Fibroblast of lung (primary cell): ENCODE data around the gene LHFPL2.

ENCODE experiments used
- EZH2 ChIP-seq: IDR thresholded peaks from 2 replicates; pipeline ENCODE4 v1.5.1; 2012; ENCODE audit warnings: low read length, control low read depth, mild to moderate bottlenecking; ENCODE audit errors: missing control alignments
- TF ChIP-seq, protein P1 (sequence below), 2 donors: IDR thresholded peaks in 1 of 2; conservative IDR thresholded peaks in 1 of 2; 1 replicate in 1 of 2; 2 replicates in 1 of 2; pipeline ENCODE4 v1.5.1; 2011 to 2012; ENCODE audit warnings: low read length in 2 of 2, control low read depth in 1 of 2, inconsistent platforms in 1 of 2, low read depth in 1 of 2, mild to moderate bottlenecking in 1 of 2

DNA sequence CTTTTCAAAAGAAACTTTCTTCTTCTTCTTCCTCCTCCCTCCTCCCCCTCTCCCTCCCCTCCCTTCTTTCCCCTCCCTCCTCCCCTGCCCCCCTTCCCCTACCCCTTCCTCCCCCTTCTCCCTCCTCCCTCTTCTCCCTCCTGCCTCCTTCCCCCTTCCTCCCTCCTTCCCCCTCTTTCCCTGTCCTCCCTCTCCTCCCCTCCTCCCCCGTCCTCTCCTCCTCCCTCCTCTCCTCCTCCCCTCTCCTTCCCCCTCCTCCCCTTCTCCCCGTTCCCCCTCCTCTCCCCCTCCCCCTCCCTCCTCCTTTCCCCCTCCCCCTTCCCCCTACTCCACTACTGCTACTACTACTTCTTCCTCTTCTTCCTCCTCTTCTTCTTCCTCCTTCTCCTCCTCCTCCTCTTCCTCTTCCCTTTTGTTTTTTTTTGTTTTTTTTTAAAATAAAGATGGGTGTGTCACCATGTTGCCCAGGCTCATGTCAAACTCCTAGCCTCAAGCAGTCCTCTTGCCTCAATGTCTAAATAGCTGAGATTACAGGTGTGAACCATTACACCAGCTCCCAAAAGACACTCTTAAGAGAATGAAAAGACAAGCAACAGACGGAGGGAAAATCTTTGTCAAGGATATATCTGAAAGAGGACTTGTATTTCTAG, 200.7 kb downstream of the LHFPL2 start:
- TF ChIP-seq, protein P1, sequence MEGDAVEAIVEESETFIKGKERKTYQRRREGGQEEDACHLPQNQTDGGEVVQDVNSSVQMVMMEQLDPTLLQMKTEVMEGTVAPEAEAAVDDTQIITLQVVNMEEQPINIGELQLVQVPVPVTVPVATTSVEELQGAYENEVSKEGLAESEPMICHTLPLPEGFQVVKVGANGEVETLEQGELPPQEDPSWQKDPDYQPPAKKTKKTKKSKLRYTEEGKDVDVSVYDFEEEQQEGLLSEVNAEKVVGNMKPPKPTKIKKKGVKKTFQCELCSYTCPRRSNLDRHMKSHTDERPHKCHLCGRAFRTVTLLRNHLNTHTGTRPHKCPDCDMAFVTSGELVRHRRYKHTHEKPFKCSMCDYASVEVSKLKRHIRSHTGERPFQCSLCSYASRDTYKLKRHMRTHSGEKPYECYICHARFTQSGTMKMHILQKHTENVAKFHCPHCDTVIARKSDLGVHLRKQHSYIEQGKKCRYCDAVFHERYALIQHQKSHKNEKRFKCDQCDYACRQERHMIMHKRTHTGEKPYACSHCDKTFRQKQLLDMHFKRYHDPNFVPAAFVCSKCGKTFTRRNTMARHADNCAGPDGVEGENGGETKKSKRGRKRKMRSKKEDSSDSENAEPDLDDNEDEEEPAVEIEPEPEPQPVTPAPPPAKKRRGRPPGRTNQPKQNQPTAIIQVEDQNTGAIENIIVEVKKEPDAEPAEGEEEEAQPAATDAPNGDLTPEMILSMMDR (conservative IDR thresholded peaks at IDR 0.05 in 1 of 2, IDR thresholded peaks at IDR 0.05 in 1 of 2; ENCODE audit: low read depth in 1 of 2, low read length in 2 of 2) = no peak
- no peak for TF ChIP-seq EZH2
